Stimulated activated CD8-positive, alpha-beta memory T cell treated with anti-CD3 and anti-CD28 coated beads, Interleukin-15, amount 100 ng/mL, for 1 hour (primary cell): ENCODE results near the gene SCN1B.

Experiments used
- DNase-seq: peaks from one replicate; pipeline ENCODE4 v3.0.0-alpha.2; 2020; ENCODE audit warnings: low read depth

The SCN1B gene

DNA sequence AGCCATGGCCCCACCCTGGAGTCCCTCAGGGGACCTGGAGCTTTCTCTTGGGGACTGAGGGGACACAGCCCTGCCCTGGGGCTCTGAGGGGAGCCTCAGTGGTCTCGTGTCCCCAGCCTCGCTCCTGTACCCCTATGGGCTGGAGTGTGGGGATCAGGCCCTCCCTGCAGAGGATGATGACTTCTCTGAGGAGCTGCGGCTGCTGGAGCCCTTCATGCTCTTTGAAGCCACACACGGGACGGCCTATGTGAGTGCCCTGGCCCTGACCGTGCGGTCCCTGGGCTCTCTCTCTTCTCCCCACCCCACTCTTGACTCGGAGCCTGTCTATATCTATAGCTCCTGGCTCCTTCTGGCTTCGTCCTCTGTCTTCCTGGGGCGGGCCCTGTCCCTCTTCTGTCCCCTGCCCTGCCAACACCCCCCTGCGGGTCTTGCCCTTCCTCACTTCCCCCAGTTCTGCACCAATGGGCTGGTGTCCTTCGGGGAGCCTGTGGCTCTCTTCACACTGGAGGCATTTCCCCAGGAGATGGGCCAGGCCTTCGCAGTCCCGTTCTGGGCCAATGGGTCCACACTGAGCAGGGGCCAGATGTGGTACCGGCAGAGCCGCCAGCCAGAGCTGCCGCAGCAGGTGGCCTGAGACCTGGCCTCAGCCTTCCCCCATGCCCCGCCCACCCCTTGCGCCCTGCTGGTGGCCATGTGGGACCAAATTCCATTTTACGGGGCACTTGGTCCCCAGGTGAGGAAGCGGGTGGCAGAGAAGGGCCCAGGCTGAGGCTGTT is 44.3 kb downstream of the SCN1B start:
- DNase-seq: no peak

- no peak for DNase-seq
Observed at GRCh38 chr19:35075202-35076025, 45.1 kb downstream of the SCN1B start.

DNA sequence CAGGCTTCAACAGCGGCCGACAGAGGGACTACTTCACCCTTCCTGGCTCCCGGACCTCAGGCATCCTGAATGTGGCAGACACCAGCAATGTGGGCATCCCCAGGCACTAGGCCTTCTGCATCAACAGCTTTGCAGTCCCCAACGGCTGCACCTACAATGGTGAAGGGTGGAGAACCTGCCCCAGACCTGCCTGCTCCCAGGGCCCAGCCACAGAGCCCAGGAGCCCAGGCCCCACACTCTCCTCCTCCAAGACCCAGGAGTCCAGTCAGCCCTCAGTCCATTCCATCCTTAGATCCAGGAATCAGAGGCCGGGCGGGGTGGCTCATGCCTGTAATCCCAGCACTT is 45.7 kb downstream of the SCN1B start:
- DNase-seq: no peak

DNA sequence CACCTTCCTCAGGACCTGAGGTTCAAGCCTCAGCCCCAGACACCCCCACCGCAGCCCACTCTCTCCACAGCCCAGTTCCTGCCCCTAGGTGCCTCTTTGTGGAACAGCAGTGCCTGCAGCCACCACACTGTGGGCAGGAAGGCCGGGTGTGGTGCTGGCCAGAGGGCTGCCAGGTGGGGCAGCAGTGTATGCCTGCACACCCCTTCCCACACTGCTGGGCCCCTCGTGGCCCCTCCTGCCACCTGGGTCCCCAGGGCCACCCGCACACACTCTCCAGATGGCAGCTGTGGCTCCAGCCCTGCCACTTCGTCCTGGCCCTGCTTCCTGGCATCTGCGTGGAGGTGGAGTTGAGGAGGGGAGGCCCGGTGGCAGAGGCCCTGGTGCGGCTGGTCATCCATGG is 46.4 kb downstream of the SCN1B start:
- no peak for DNase-seq

DNA sequence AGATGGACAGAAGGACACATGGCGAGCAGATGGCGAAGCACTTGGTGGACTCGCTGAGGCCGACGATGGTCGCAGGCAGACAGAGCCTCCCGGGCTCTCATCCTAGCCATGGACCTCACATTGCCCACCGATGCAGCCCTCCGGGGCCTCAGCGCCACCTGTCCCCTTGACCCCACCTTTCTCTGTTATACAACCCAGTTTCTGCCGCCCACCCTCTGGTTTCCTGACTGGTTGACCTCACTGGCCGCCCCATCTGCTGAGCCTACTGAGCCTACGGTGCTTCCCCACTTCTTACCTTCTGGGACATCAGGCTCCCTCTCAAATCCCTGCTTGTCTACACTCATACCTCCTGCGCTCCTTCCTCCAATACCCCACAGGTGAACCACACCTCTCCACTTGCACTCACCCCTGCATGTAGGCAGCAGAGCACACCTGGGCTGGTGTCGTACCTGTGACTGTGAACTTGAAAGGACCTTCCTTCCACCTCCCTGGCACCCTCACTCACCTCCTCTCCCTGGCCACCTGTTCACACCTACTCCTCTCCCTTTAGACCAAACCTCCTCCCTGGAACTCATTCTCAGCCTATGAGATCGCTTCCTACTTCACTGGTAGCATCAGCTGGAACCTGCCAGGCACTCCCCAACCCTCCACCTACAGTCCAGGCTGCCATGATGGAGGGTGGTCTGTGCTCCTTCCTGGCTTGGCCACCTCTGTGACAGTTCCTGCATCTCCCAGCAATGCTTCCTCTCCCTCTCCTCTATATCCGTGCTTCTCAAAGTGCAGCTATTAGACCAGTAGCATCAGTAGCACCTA is 47.3 kb downstream of the SCN1B start:
- DNase-seq: no peak

DNA sequence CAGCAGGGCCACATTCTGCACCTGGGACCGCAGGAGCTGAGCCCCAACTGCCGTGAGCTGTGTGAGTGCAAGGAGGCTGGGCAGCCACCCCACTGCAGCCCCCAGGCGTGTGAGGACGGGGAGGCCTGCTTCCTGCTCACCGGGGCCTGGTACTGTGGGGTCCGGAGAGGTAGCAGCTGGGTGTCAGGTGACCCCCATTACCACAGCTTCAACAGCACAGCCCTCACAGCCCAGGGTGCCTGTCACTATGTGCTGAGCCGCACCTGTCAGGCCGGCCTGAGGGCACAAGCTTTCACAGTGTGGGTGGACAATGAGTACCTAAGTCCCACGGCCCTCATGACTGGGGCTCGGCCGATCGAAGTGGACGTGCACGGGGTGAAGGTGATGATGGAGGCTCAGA is 49.6 kb downstream of the SCN1B start:
- no peak for DNase-seq

DNA sequence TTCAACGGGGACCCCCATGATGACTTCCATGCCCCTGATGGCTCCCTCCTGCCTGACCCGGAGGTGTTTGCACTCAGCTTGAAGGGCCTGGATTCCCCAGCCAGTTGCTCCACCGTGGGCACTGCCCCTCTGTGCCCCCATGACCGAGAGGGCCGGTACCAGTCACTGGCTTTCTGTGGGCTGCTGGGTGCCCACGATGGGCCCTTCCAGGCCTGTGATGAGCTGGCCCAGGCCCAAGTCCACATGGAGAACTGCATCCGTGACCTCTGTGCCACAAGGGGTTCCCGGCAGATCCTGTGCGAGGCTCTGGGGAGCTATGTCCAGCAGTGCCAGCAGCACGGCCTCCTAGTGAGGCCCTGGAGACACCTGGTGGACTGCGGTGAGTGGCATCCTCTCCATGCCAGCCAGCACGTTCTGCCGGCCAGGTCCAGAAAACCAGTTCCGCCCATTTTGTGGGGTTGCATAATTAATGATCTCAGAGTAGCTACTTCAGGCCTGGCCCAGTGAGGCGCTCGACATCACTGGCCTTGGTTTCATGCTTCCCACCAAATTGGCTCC is 50.4 kb downstream of the SCN1B start:
- no peak for DNase-seq

DNA sequence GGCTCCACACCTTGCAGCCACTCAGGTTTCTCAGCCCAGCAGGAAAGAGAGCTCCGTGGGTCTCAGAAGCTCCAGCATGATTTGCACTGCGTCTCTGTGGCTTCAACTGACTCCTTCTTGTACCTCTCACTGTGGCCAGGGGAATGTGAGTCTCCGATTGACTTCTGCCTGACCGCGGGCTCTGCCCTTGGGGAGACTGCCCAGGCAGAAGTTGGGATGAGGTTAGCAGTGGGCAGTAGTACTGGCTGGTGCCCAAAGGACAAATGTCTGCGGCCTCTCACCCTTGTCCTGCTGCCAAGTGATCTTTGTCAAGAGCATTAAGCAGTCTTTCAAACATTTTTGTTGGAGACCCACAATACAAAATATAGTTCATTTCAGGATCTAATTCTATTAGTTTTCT is 50.9 kb downstream of the SCN1B start:
- DNase-seq: no peak

- no peak for DNase-seq
Observed at GRCh38 chr19:35083691-35084508, 53.6 kb downstream of the SCN1B start.

DNA sequence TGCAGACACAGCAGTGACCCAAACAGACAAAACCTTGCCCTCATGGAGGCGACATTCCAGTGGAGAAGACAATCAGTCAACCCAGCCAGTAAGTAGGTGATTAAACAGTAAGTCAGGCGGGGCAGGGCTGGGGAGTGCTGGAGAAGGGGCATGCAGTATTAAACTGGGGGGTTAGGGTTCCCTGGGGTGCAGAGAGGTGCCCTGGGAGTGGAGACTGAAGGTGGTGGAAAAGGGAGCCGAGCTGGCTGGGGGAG is 54.2 kb downstream of the SCN1B start:
- no peak for DNase-seq

DNA sequence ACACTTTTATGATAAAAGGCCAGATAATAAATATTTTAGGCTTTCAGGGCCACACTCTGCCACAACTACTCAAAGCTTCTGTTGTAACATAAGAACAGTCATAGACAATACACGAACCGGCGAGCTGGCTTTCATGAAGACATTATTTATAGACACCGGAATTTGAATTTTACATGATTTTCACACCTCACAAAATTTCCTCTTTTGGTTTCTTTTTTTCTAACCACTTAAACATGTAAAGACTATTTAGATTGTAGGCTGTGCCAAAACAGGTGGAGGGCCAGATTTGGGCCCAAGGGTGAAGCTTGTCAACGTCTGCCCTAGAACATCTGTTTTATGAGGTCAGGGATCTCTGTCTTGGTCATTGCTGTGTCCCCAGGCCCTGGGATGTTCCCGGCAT is 55.7 kb downstream of the SCN1B start:
- DNase-seq: no peak

DNA sequence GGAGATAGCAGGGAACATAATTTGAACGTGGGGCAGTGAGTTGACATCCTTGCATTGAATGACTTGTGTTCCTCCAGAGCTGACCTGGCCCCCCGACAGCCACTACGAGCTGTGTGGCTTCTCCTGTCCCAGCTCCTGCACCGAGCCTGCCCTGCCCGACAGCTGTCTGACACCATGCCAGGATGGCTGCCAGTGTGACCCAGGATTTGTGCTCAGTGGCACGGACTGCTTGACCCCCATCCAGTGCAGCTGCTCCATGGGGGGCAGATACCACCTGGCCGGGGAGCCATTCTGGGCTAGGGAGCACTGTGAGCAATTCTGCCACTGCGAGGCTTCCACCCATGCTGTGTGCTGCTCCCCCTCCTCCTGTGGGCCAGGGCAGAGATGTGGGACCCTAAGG is 56.2 kb downstream of the SCN1B start:
- no peak for DNase-seq

GRCh38 chr19:35087393-35087792 is 57.1 kb downstream of the SCN1B start:
- DNase-seq: no peak

DNA sequence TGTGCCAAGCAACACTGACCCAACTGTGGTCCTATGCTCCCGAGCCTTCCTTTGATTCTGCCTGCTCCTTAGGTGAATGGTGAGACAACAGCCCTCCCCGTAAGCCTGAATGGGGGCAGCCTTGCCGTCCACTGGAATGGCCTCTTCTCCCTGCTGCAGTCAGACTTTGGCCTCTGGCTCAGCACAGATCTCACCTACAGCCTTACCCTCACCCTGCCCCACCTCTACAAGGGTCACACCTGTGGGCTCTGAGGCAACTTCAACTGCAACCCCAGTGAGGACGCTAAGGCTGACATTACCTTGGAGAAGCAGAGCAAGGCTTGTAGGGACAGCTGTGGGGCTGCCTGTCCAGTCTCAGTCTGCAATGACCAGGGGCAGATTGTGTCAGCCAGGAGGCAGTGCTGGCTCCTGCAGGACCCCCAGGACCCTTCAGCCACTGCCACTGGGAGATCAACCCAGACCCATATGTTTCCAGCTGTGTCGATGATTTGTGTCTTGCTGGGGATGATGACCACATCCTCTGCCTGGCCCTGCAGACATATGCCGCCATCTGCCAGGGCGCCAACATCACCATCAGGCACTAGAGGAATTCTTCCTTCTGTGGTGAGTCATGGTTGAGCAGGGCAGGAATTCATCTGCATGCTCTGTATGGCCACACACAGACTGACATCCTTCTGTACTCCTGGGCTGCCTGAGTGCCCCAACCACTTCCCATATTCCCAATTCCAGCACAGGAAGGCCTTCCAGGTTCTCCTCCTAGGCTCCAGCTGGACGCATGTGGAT is 58.1 kb downstream of the SCN1B start:
- no peak for DNase-seq

- no peak for DNase-seq
Observed at GRCh38 chr19:35089554-35089953, 59.3 kb downstream of the SCN1B start.
